GM23338 (cell line): Measurements from ENCODE around the gene NDUFAF7. TPM values are rescaled to one million over a fixed set of nuclear protein-coding genes. Genes with fewer than 3 reads are reported as not detected.

ENCODE experiments used
- ATAC-seq: fragments of 200-7000 bp; cut with Tn5 transposase; 3 replicates; pipeline ENCODE4 v1.9.1; 2020
- DNase-seq: peaks from one replicate; pipeline ENCODE4 v3.0.0-alpha.2; 2015; ENCODE audit warnings: low spot score
- H2AFZ ChIP-seq: fragments of 200-600 bp; sonication (generic); 2 replicates; pipeline ENCODE4 v1.8.0; 2016; ENCODE audit warnings: antibody characterized with exemption, mild to moderate bottlenecking, moderate library complexity
- H3F3A ChIP-seq: fragments of 200-600 bp; sonication (generic); replicated peaks from 2 replicates; pipeline ENCODE4 v1.8.0; 2017; ENCODE audit warnings: antibody characterized with exemption, mixed run types, low read depth
- H3K27ac ChIP-seq: fragments of 200-600 bp; sonication (generic); 2 replicates; pipeline ENCODE4 v1.6.1; 2016; ENCODE audit warnings: low read depth
- H3K27me3 ChIP-seq: fragments of 200-600 bp; sonication (generic); 2 replicates; pipeline ENCODE4 v1.8.0; 2016; ENCODE audit warnings: mild to moderate bottlenecking, mixed run types, moderate library complexity; ENCODE audit not compliant: insufficient read depth
- H3K36me3 ChIP-seq: fragments of 200-600 bp; sonication (generic); 2 replicates; pipeline ENCODE4 v1.8.0; 2016; ENCODE audit warnings: mild to moderate bottlenecking; ENCODE audit not compliant: insufficient read depth
- H3K4me1 ChIP-seq: fragments of 200-600 bp; sonication (generic); 2 replicates; pipeline ENCODE4 v1.8.0; 2016; ENCODE audit warnings: mild to moderate bottlenecking, moderate library complexity; ENCODE audit not compliant: insufficient read depth
- H3K4me2 ChIP-seq: fragments of 200-600 bp; sonication (generic); 2 replicates; pipeline ENCODE4 v1.7.1; 2017; ENCODE audit warnings: mixed run types
- H3K4me3 ChIP-seq: fragments of 200-600 bp; sonication (generic); 2 replicates; pipeline ENCODE4 v1.6.1; 2016; ENCODE audit warnings: mixed run types
- H3K79me2 ChIP-seq: fragments of 200-600 bp; sonication (generic); replicated peaks from 2 replicates; pipeline ENCODE4 v1.8.0; 2017; ENCODE audit warnings: mild to moderate bottlenecking; ENCODE audit not compliant: insufficient read depth
- H3K9me2 ChIP-seq: fragments of 200-600 bp; sonication (generic); 2 replicates; pipeline ENCODE4 v1.8.0; 2017; ENCODE audit not compliant: insufficient read depth
- H4K20me1 ChIP-seq: fragments of 200-600 bp; sonication (generic); replicated peaks from 2 replicates; pipeline ENCODE4 v1.8.0; 2017; ENCODE audit warnings: mild to moderate bottlenecking; ENCODE audit not compliant: insufficient read depth
- H3K27ac Mint-ChIP-seq: 2 replicates; pipeline ENCODE4 v1.8.0; 2020; ENCODE audit warnings: inconsistent platforms, mild to moderate bottlenecking, moderate library complexity, mixed read lengths
- H3K27me3 Mint-ChIP-seq: 3 replicates; pipeline ENCODE4 v1.8.0; 2022; ENCODE audit warnings: low read depth, mild to moderate bottlenecking, moderate library complexity, mixed read lengths, inconsistent platforms; ENCODE audit not compliant: insufficient read depth, poor library complexity
- H3K36me3 Mint-ChIP-seq: 3 replicates; pipeline ENCODE4 v1.8.0; 2021; ENCODE audit warnings: low read depth, mild to moderate bottlenecking, inconsistent platforms, moderate library complexity, mixed read lengths
- H3K4me1 Mint-ChIP-seq: 3 replicates; pipeline ENCODE4 v1.8.0; 2020; ENCODE audit warnings: mild to moderate bottlenecking, inconsistent platforms, mixed read lengths
- H3K4me3 Mint-ChIP-seq: 3 replicates; pipeline ENCODE4 v1.8.0; 2021; ENCODE audit warnings: moderate library complexity, mild to moderate bottlenecking, inconsistent platforms, mixed read lengths
- H3K9me3 Mint-ChIP-seq: 3 replicates; pipeline ENCODE4 v1.8.0; 2020; ENCODE audit warnings: moderate library complexity, mild to moderate bottlenecking, inconsistent platforms, mixed read lengths
- CREB1 ChIP-seq: fragments of 250-450 bp; sonication (Bioruptor Pico); IDR thresholded peaks from 2 replicates; pipeline ENCODE4 v1.5.0; 2020; ENCODE audit warnings: low read depth, mild to moderate bottlenecking, moderate library complexity
- EZH2 ChIP-seq: fragments of 200-600 bp; sonication (generic); IDR thresholded peaks from one replicate; pipeline ENCODE4 v1.8.0; 2017; ENCODE audit warnings: antibody characterized with exemption, mild to moderate bottlenecking, low read depth; ENCODE audit not compliant: unreplicated experiment
- JUNB ChIP-seq: IDR thresholded peaks from one replicate; pipeline ENCODE4 v1.6.1; 2016; ENCODE audit warnings: antibody characterized with exemption; ENCODE audit not compliant: unreplicated experiment
- NANOG ChIP-seq: IDR thresholded peaks from 2 replicates; pipeline ENCODE4 v1.6.1; 2016; ENCODE audit warnings: antibody characterized with exemption, borderline replicate concordance
- POLR2AphosphoS5 ChIP-seq: IDR thresholded peaks from 2 replicates; pipeline ENCODE4 v1.6.1; 2016; ENCODE audit warnings: antibody characterized with exemption, low read depth
- ZNF114 ChIP-seq: fragments of 250-450 bp; sonication (Bioruptor Pico); IDR thresholded peaks from 2 replicates; pipeline ENCODE4 v1.5.0; 2020; ENCODE audit warnings: mild to moderate bottlenecking, moderate library complexity
- ZNF331 ChIP-seq: fragments of 250-450 bp; sonication (Bioruptor Pico); IDR thresholded peaks from 2 replicates; pipeline ENCODE4 v1.5.0; 2020; ENCODE audit warnings: low read depth, mild to moderate bottlenecking, moderate library complexity
- polyA plus RNA-seq: library from polyadenylated mRNA; unstranded; fragments of >200 nt; fragmentation: Nextera tagmentation; extraction: Ambion mirVana; gene quantifications from 2 replicates; pipeline ENCODE4 v1.2.1, GENCODE V29; 2016
- total RNA-seq: library from RNA; depleted of rRNA; stranded (reverse); fragments of >200 nt; shearing (Covaris generic); gene quantifications from 2 replicates; pipeline ENCODE4 v1.2.3, GENCODE V29; 2014
- TF ChIP-seq, protein P1 (sequence below): fragments of 250-450 bp; sonication (Bioruptor Pico); IDR thresholded peaks from 2 replicates; pipeline ENCODE4 v1.5.0; 2020; ENCODE audit warnings: mild to moderate bottlenecking, moderate library complexity
- TF ChIP-seq, protein P2 (sequence below): IDR thresholded peaks from one replicate; pipeline ENCODE4 v1.6.1; 2018; ENCODE audit warnings: antibody characterized with exemption; ENCODE audit not compliant: unreplicated experiment
- TF ChIP-seq, protein P3 (sequence below), 2 experiments: fragments of 200-600 bp in 1 of 2; sonication (generic) in 1 of 2; conservative IDR thresholded peaks; 2 replicates each; pipeline versions ENCODE4 v1.5.1 to v1.6.1; 2016 to 2017; ENCODE audit warnings: antibody characterized with exemption in 2 of 2, low read depth in 2 of 2, mild to moderate bottlenecking in 2 of 2, moderate library complexity in 1 of 2
- TF ChIP-seq, protein P4 (sequence below): IDR thresholded peaks from 2 replicates; pipeline ENCODE4 v1.6.1; 2016; ENCODE audit warnings: antibody characterized with exemption

NDUFAF7 gene
- total and polyA plus RNA-seq, 2 experiments from 2014 or later, result 47.4 to 58.2 TPM

DNA sequence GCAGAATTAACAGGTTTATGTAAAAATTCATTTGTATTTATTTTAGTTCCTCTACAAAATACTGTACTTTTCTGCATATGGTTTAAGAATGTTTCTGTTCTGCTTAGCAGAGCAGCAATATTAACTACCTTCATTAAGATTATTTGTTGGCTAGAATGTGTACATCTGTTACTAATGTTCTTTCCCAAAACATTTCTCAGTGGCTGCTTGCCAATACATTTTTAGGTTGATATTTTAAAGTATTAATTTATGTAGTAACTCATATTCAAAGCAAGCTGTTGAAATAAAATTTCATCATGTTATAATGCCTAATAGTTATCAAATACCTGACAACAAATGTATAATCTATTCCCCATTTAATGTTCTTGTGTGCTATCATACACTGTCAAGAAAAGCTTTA is 52.9 kb downstream of the NDUFAF7 start:
- Histone ChIP-seq H3K27me3 (no peaks in the 10 kb centered on the region), H3F3A (no peaks in the 10 kb centered on the region), H3K79me2 (no peaks in the 10 kb centered on the region), H3K4me3 (no peak overlapping the region), H3K4me1 (no peaks in the 10 kb centered on the region), H4K20me1 (no peaks in the 10 kb centered on the region; the same call in 1 of the 2 replicates), H3K4me2 (no peak overlapping the region), H2AFZ (no peak overlapping the region), H3K9me2 (no peaks in the 10 kb centered on the region), H3K36me3 (peaks cover 27% of the 10 kb centered on the region), H3K27ac (no peak overlapping the region)
- Mint-ChIP-seq H3K36me3 (peaks cover 35% of the 10 kb centered on the region), H3K4me3 (no peak overlapping the region), H3K27me3 (no peaks in the 10 kb centered on the region), H3K4me1 (no peaks in the 10 kb centered on the region), H3K27ac (no peak overlapping the region), H3K9me3 (no peaks in the 10 kb centered on the region)
- no peak for DNase-seq
- no peak for ATAC-seq
- TF ChIP-seq ZNF331 (CRISPR knock-in tag) (no peak), POLR2AphosphoS5 (no peak), CREB1 (CRISPR knock-in tag) (no peak), JUNB (no peak), NANOG (no peak), ZNF114 (CRISPR knock-in tag) (no peak), EZH2 (no peak)
- TF ChIP-seq, protein P1, sequence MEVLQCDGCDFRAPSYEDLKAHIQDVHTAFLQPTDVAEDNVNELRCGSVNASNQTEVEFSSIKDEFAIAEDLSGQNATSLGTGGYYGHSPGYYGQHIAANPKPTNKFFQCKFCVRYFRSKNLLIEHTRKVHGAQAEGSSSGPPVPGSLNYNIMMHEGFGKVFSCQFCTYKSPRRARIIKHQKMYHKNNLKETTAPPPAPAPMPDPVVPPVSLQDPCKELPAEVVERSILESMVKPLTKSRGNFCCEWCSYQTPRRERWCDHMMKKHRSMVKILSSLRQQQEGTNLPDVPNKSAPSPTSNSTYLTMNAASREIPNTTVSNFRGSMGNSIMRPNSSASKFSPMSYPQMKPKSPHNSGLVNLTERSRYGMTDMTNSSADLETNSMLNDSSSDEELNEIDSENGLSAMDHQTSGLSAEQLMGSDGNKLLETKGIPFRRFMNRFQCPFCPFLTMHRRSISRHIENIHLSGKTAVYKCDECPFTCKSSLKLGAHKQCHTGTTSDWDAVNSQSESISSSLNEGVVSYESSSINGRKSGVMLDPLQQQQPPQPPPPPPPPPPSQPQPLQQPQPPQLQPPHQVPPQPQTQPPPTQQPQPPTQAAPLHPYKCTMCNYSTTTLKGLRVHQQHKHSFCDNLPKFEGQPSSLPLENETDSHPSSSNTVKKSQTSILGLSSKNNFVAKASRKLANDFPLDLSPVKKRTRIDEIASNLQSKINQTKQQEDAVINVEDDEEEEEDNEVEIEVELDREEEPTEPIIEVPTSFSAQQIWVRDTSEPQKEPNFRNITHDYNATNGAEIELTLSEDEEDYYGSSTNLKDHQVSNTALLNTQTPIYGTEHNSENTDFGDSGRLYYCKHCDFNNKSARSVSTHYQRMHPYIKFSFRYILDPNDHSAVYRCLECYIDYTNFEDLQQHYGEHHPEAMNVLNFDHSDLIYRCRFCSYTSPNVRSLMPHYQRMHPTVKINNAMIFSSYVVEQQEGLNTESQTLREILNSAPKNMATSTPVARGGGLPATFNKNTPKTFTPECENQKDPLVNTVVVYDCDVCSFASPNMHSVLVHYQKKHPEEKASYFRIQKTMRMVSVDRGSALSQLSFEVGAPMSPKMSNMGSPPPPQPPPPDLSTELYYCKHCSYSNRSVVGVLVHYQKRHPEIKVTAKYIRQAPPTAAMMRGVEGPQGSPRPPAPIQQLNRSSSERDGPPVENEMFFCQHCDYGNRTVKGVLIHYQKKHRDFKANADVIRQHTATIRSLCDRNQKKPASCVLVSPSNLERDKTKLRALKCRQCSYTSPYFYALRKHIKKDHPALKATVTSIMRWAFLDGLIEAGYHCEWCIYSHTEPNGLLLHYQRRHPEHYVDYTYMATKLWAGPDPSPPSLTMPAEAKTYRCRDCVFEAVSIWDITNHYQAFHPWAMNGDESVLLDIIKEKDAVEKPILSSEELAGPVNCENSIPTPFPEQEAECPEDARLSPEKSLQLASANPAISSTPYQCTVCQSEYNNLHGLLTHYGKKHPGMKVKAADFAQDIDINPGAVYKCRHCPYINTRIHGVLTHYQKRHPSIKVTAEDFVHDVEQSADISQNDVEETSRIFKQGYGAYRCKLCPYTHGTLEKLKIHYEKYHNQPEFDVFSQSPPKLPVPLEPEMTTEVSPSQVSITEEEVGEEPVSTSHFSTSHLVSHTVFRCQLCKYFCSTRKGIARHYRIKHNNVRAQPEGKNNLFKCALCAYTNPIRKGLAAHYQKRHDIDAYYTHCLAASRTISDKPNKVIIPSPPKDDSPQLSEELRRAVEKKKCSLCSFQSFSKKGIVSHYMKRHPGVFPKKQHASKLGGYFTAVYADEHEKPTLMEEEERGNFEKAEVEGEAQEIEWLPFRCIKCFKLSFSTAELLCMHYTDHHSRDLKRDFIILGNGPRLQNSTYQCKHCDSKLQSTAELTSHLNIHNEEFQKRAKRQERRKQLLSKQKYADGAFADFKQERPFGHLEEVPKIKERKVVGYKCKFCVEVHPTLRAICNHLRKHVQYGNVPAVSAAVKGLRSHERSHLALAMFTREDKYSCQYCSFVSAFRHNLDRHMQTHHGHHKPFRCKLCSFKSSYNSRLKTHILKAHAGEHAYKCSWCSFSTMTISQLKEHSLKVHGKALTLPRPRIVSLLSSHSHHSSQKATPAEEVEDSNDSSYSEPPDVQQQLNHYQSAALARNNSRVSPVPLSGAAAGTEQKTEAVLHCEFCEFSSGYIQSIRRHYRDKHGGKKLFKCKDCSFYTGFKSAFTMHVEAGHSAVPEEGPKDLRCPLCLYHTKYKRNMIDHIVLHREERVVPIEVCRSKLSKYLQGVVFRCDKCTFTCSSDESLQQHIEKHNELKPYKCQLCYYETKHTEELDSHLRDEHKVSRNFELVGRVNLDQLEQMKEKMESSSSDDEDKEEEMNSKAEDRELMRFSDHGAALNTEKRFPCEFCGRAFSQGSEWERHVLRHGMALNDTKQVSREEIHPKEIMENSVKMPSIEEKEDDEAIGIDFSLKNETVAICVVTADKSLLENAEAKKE (CRISPR knock-in tag), result no peak
- TF ChIP-seq, protein P2, sequence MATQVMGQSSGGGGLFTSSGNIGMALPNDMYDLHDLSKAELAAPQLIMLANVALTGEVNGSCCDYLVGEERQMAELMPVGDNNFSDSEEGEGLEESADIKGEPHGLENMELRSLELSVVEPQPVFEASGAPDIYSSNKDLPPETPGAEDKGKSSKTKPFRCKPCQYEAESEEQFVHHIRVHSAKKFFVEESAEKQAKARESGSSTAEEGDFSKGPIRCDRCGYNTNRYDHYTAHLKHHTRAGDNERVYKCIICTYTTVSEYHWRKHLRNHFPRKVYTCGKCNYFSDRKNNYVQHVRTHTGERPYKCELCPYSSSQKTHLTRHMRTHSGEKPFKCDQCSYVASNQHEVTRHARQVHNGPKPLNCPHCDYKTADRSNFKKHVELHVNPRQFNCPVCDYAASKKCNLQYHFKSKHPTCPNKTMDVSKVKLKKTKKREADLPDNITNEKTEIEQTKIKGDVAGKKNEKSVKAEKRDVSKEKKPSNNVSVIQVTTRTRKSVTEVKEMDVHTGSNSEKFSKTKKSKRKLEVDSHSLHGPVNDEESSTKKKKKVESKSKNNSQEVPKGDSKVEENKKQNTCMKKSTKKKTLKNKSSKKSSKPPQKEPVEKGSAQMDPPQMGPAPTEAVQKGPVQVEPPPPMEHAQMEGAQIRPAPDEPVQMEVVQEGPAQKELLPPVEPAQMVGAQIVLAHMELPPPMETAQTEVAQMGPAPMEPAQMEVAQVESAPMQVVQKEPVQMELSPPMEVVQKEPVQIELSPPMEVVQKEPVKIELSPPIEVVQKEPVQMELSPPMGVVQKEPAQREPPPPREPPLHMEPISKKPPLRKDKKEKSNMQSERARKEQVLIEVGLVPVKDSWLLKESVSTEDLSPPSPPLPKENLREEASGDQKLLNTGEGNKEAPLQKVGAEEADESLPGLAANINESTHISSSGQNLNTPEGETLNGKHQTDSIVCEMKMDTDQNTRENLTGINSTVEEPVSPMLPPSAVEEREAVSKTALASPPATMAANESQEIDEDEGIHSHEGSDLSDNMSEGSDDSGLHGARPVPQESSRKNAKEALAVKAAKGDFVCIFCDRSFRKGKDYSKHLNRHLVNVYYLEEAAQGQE, result no peak
- TF ChIP-seq, protein P3, sequence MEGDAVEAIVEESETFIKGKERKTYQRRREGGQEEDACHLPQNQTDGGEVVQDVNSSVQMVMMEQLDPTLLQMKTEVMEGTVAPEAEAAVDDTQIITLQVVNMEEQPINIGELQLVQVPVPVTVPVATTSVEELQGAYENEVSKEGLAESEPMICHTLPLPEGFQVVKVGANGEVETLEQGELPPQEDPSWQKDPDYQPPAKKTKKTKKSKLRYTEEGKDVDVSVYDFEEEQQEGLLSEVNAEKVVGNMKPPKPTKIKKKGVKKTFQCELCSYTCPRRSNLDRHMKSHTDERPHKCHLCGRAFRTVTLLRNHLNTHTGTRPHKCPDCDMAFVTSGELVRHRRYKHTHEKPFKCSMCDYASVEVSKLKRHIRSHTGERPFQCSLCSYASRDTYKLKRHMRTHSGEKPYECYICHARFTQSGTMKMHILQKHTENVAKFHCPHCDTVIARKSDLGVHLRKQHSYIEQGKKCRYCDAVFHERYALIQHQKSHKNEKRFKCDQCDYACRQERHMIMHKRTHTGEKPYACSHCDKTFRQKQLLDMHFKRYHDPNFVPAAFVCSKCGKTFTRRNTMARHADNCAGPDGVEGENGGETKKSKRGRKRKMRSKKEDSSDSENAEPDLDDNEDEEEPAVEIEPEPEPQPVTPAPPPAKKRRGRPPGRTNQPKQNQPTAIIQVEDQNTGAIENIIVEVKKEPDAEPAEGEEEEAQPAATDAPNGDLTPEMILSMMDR (conservative IDR thresholded peaks at IDR 0.05; ENCODE audit: low read depth in 2 of 2), result no peak
- TF ChIP-seq, protein P4, sequence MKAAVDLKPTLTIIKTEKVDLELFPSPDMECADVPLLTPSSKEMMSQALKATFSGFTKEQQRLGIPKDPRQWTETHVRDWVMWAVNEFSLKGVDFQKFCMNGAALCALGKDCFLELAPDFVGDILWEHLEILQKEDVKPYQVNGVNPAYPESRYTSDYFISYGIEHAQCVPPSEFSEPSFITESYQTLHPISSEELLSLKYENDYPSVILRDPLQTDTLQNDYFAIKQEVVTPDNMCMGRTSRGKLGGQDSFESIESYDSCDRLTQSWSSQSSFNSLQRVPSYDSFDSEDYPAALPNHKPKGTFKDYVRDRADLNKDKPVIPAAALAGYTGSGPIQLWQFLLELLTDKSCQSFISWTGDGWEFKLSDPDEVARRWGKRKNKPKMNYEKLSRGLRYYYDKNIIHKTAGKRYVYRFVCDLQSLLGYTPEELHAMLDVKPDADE, result no peak
